T-helper 2 cell (primary cell): ENCODE results near the gene RUFY4.

Experiments
- DNase-seq, 5 experiments: peaks; one replicate each; pipeline versions ENCODE4 v3.0.0 to v3.0.0-alpha.2; 2012 to 2022

The RUFY4 gene

DNA sequence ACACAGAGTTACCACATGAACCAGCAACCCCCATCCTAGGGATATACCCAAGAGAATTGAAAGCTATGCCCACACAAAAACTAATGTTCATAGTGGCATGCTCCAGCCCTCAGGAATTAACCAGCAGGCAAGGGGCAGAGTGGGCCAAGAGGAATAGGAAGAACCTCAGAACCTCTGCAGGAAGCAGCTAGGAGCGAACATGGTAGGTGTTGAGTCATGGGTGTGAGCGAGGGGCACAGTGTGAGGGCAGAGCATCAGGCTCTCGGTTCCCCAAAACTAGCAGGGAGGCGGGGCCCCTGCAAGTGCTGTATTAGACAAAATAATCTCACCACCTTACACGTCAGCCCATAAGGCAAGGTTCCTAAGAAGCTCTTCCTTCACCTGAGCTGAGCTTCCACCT, 5.6 kb upstream of the RUFY4 start:
- DNase-seq = no peak

- DNase-seq = no peak
Observed at GRCh38 chr2:218063896-218064295, 5.2 kb upstream of the RUFY4 start.

GRCh38 chr2:218065239-218066006, 3.6 kb upstream of the RUFY4 start:
- DNase-seq = no peak

DNA sequence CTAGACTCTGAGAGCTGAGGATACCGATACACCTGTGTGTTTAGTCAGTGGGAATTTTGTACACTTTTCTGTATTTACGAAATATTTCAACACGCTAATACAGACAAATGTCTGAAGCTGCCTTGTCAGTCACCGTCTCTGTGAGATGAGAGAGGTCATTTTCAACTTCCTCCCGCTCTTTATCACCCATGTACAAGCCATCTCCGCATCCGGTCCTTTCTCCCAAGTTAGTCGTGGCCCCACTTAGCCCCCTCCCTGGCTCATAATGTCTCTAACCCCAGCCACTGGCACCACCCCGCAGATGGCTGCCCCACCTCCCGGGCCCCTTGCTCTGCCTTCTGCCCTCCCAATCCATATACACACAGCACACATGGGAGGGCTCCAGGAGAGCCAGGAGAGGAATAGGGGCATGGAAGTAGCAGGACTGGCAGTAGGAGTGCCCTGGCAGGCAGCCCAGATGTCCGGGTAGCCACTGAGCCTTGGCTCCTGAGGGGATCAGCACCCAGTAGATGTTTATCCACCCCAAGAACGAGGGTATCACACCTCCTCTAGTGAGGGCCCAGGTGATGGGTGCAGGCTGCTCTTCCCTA, 2.0 kb upstream of the RUFY4 start:
- DNase-seq = no peak

GRCh38 chr2:218067523-218067922, 1.5 kb upstream of the RUFY4 start:
- no peak for DNase-seq

- no peak for DNase-seq
Observed at GRCh38 chr2:218069606-218070300, 700 bp downstream of the RUFY4 start.

DNA sequence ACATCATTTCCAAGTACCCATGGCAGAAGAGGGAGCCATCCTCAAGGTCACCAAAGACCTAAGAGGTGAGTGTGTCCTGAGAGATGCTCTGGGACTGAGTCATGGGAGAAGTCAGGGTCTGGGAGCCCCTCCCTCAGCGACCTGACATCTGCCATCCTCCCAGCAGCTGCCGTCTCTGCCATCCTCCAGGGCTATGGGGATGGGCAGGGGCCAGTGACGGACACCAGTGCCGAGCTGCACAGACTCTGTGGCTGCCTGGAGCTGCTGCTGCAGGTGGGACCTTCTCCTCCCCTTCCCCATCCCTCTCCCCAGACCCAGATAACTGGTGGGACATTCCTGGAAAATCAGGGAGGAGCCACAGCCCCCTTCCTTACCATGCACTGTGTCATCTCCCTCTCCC, 1.5 kb downstream of the RUFY4 start:
- no peak for DNase-seq

DNA sequence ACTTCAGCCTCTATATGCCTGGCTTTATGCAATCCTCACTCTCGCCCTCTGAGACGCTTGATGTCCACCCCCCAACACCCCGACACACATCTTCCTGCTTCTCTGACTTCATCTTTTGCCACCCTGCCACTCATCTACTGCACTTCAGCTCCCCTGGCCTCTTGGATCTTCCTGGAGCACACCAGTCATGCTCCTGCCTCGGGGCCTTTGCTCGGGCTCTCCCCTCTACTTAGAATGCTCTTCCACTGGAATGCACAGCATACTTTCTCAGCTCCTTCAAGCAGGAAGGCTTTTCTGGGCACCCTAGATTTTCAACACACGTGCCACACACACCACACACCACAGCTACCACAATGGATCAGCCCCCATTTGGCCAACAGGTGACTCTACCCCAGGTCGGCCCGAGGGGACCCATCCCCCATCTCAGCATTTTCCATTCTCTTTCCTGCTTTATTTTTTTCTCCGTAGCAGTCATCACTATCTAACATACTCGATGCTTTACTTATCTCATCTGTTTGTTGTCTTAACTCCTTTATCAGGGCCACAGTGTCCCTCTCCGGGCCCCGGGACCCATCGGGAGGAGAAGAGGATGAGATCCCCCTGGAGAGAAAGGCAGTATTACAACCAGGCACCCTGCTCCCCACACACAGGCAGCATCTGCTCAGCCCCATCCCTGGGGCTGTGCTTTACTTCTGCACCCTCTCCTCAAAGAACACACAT, 2.3 kb downstream of the RUFY4 start:
- no peak for DNase-seq

- no peak for DNase-seq
Observed at GRCh38 chr2:218072002-218072401, 2.9 kb downstream of the RUFY4 start.

GRCh38 chr2:218072478-218073024, 3.5 kb downstream of the RUFY4 start:
- DNase-seq = no peak

GRCh38 chr2:218073185-218073584, 4.1 kb downstream of the RUFY4 start:
- no peak for DNase-seq

GRCh38 chr2:218074031-218074430, 5.0 kb downstream of the RUFY4 start:
- DNase-seq = no peak

- no peak for DNase-seq
Observed at GRCh38 chr2:218075975-218076811, 7.1 kb downstream of the RUFY4 start.

DNA sequence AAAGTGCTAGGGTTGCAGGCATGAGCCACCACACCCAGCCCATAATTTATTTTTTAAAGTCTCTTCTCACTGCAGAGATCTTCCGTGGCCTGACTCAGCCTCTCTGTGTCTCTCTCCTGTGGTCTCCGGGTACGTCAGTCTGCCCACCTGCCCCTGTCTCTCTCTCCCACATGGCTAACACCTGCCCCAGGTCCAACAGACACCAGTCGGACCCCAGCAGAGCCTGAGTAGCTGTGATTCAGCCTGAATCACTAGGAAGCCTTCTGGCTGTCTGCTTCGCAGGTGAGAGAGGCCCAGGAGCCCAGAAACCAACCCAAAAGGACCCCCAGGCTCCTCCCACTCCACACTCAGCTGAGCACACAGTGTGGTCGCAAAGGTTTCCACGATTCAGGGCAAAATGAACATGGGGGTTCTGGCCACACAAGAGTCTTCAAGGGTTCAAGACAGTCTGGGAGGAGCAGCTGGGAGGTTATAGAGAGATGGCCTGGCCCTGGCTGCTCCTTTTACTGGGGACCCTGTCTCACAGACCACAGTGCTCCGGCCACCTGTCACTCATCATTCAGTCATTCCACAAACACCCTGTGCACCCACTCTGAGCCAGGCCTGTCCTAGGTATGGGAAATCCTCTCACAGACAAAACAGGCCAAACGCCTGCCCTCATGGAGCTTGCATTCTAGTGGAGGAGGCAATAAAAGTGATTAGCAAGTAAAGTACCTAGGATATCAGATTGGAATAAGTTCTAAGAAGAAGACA, 8.6 kb downstream of the RUFY4 start:
- no peak for DNase-seq

- DNase-seq = no peak
Observed at GRCh38 chr2:218079943-218080913, 11.2 kb downstream of the RUFY4 start.

- DNase-seq = no peak
Observed at GRCh38 chr2:218081063-218081462, 12.0 kb downstream of the RUFY4 start.

DNA sequence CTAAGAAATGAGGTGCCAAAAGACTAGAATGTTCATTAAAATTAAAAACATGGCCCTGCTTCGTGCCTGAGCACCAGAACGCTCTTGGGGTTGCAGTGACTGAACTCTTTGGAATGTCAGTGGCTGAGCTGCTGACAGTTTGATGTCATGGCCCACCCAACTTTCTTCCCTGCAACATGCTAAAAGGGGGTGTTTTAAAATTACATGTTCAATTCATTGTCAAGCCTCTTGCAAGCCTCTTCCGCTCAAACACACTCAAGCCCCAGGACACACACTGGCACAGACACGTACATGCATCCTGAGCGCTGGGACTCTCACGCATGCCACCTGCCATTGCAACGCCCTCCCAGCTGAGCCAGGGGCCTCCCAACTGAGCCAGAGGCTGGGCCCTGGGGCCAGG, 12.6 kb downstream of the RUFY4 start:
- no peak for DNase-seq

GRCh38 chr2:218082586-218083351, 13.7 kb downstream of the RUFY4 start:
- DNase-seq = no peak

DNA sequence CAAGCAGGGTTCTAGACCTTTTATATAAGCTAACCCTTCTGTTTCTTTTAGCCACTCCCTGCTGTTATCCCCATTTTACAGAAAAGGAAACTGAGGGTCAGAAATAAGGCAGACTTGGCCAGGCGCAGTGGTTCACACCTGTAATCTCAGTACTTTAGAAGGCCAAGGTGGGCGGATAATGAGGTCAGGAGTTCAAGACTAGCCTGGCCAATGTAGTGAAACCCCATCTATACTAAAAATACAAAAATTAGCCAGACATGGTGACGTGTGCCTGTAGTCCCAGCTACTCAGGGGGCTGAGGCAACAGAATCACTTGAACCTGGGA, 14.3 kb downstream of the RUFY4 start:
- no peak for DNase-seq
